HG03432 (cell line): ENCODE measurements around the gene DNAJC13.
A peak's percentile ranks its signal among the peaks of the same experiment; 100 is the strongest.

Experiments
- ATAC-seq: cut with Tn5 transposase; IDR thresholded peaks from one replicate; pipeline ENCODE4 v1.9.1; 2021; ENCODE audit warnings: mild to moderate bottlenecking, moderate library complexity; ENCODE audit not compliant: unreplicated experiment

The DNAJC13 gene

DNA sequence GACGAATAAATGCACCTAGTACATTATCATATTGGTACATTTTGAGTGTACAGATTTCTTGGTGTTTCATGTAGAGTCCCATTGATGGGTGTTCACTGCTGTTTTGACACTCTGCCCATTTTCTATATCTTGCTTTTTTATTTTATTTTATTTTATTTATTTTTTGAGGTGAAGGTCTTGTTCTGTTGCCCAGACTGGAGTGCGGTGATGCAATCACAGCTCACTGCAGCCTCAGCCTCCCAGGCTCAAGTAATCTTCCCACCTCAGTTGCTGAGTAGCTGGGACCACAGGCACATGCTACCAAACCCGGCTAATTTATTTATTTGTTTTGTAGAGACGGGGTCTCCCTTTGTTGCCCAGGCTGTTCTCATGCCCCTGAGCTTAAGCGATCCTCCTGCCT is 44.2 kb downstream of the DNAJC13 start:
- no peak for ATAC-seq

DNA sequence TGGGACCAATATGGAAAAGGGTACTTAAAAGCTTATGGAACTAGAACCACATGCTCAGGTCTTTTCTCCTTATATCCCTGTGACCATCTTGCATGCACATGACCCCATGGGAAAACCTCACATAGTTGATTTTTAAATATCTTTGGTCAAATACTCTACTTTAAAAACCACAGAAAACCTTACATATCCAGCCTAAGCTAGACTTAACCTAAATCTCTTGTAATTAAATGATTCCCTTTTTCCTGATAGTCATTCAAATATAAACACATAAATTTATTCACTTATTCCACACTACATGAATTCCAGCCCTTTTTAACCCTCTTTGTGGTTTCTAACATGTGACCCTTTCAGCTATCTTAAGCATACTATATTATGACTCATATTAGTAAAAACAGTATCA is 46.8 kb downstream of the DNAJC13 start:
- no peak for ATAC-seq

DNA sequence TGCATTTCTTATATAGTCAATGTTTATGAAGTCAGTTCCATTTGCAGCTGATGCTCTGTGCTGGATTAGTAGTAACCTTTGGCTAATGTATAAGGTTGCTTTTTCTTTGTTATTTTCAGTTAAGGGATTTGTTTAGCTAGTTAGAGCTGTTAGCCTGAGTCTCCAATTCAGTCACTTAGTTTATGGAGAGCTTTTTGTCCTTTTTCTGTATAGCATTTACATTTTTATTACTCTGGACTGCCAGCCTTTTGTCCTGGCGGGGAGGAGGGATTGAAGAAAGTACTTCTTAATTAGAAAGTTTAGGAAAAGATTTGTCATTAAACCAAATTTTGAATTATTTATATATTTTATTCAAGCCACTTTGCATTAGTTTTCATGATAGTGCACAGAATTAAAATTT is 52.0 kb downstream of the DNAJC13 start:
- ATAC-seq: no peak

DNA sequence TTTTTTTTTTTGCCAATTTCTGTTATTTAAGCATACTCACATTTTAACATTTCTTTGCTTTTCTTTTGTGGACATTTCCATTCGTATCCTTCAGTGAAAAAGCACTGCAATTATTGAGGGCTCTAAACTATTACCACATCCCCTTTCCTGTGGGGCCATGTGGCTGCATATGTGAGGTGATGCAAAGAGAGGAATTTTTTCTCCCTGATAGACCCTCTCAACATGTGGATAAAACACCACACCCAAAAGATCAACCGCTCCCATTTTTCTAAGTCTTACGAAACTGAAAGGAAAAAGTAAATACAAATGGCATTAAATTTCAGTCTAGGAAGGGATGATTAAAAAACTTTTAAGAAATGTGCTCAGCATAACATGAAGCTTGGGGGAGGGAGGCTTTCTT is 68.8 kb downstream of the DNAJC13 start:
- no peak for ATAC-seq

DNA sequence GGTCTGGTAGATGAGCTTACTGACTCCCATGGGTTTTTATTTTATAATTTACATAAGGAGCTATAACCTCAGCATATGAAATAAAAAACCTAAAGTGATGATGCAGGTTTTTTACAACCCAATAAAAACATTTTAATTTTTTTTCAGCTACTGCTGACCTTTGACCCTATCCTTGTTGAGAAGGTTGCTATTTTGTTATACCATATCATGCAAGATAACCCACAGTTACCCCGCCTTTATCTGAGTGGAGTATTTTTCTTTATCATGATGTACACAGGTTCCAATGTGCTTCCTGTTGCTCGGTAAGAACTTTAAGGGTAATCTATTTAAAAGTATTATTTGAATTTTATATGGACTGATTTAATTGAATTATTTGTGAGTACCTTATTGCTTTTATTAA is 70.8 kb downstream of the DNAJC13 start:
- no peak for ATAC-seq

DNA sequence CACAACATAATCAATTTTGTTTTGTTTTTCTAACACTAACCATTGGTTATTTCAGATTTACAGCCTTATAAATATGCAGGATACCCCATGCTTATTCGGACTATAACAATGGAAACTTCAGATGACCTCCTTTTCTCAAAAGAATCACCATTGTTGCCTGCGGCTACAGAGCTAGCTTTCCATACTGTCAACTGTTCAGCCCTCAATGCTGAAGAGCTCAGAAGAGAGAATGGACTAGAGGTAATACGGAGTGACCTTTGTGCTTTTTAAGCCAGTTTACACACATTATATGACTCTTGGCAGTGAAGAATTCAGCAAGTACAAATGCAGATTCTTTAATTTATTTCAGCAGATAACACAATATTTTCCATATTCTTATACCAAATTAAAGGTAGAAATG is 81.8 kb downstream of the DNAJC13 start:
- no peak for ATAC-seq

DNA sequence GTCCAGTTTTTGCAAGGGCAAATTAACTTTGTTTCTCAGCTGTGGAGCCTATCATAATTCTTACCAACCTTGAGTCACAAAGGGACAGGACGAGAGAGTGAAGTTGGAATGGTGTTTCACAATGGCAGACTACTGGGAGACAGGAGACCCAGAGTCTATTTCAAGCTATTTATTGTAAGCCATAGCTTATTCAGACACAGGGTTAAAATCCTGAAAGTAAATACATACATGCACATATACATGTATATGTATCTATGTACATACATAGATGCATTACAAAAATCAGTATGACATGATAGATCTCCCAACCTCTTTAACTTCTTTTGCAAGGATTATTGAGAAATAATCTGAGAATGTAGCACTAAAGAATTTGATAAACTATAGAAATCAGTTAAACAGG is 86.3 kb downstream of the DNAJC13 start:
- no peak for ATAC-seq

DNA sequence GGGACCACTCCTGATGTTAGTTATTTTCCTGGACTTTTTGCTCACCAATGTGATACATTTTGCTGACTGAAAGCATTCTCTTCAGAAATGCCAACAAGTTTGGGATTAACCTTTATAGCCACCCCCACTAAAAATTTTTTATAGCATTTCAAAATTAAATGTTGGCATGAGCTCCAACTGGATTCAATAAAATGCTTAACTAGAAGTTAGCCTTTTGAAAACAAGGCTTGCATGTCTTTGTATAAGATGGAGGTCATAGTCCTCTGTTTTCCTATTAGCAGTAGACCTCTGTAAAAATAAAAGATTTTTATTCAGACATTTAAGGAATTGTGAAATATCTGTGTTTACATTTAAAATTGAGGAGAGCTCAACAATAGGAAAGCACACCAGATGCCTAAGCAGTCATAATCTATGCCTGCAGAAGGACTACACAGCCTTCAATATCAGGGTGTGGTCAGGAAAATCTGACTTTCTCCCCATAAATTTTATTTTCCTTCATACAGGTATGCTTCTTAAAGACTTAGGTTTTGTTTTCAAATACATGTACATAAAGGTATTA is 87.2 kb downstream of the DNAJC13 start:
- ATAC-seq: no peak

DNA sequence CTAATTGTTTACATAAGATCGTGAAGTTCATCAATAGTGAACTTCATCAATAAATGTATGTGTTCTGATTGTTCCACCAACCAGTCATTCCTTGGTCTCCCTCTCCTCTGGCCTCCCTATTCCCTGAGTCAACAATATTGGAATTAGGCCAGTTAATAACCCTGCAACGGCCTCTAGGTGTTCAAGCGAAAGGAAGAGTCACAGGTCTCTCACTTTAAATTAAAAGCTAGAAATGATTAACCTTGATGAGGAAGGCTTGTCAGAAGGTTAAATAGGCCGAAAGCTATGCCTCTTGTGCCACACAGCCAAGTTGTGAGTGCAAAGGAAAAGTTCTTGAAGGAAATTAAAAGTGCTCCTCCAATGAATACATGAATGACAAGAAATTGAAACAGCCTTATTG is 90.4 kb downstream of the DNAJC13 start:
- no peak for ATAC-seq

DNA sequence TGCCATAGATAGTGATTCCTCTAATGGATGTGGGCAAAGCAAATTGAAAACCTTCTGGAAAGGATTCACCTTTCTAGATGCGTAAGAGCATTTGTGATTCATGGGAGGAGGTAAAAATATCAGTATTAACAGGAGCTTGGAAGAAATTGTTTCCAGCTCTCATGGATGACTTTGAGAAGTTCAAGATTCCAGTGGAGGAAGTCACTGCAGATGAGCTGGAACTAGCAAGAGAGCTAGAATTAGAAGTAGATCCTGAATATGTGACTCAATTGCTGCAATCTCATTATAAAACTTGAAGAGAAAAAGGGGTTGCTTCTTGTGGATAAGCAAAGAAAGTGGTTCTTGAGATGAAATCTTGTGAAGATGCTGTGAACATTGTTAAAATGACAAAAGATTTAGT is 91.8 kb downstream of the DNAJC13 start:
- ATAC-seq: no peak

DNA sequence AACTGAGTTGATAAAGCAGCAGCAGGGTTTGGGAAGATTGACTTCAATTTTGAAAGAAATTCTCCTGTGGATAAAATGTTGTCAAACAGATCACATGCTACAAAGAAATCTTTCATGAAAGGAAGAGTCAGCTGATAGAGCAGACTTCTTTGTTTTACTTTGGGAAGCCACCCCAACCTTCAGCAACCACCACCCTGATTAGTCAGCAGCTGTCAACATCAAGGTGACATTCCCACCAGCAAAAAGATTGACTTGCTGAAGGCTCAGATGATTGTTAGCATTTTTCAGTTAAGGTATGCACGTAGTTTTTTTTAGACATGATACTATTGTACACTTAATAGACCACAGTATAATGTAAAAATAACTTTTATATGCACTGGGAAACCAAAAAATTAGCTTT is 92.2 kb downstream of the DNAJC13 start:
- ATAC-seq: no peak

DNA sequence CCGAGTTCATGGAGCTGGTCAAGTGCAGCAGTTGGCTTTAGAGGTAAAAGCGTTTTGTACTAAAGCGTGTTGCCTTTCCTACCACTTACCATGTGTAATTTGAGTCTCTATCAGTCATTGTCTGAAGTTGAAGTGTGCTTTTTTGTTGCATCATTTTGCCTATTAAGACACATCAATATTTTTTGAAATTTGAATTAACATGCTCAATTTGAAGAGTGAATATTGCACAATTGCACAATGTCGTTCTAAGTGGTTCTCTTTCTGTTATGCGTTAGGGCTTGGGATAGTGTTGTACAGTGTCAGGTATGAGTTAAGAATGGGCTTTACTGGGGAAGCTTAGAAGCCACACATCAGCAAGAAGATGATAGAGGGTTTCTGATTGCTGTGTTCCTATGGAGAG is 95.8 kb downstream of the DNAJC13 start:
- ATAC-seq: no peak

DNA sequence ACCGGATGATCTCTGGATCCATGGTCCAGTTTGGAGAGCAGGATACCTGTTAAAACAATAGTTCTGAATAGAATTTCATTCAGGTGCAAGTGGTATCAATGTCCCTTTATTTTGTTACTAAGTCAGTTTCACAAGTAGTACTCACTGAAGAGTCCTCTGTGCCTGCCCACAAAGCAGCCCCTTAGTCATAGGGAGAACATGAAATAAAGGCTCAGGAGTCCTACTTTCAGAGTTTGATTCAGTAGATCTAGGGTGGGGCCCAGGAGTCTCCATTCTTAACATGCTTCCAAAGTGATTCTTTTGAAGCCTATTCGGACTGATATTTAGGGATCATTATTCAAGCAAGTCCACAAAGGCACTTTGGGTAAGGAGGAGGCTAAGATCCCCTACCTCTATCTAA is 100.0 kb downstream of the DNAJC13 start:
- ATAC-seq: no peak

DNA sequence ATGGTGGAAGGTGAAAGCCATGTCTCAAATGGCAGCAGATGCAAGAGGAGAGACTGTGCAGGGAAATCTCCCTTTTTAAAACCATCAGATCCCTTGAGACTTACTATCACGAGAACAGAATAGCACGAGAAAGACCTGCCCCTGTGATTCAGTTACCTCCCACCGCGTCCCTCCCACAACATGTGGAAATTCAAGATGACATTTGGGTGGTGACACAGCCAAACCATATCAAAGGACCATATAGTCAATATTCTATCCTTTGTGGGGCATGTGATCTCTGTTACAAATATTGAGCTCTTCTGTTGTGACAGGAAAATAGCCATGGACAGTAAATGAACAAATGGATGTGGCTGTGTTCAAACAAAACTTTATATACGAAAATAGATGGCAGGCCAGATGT is 102.6 kb downstream of the DNAJC13 start:
- no peak for ATAC-seq

DNA sequence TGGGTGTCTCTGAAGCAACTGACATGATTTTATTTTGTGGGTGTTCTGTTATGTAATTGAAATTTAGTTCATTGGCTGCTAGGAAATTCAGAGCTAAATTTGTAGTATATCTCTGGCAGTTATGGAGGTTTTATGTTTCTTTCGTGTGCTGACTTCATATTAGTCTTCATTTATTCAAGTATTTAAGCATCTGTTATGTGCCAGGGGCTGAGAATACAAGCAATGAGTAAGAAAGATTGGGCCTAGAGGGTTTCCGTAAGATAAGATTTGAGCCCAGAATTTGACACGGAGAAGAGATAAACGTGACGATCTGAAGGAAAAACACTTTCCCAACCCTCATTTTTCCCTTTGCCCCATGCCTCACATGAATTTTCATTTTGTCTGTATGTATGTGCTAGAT is 104.6 kb downstream of the DNAJC13 start:
- ATAC-seq: no peak

DNA sequence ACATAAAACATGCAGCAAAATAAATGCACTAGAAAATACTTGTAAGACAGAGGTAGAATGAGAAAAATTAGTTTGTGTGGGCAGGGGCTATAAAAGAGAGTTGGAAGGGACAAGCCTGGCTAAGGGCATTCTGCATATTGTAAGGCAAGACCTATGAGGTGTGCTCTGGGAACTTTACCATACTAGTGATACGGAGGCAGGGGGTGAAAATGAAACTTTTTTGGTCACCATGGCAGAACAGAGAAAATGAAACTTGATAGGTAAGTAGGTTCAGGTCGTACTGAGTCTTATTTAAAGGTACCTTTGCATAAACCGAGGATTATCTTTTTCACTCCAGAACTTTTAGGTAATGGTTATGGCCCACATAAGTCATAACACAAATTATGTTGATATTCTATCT is 105.1 kb downstream of the DNAJC13 start:
- no peak for ATAC-seq

DNA sequence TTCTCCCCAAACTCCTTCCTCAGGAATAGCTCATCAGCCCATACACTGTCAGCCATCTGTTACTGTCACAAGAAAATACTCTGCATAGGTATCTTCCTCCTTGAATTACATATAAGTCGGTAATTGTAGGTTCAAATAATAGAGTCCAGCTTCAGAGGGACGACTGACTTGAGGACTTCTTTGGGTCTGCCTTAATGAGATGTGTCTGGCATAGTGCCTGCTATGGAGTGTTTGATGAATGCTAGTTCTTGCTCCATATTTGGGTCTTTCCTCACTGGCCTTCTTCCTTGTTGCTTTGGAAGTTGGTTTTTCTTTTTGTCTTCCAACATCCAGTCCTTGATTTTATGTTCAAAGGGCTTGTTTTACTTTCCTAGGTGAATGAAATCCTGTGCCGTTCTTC is 113.3 kb downstream of the DNAJC13 start:
- ATAC-seq: no peak

DNA sequence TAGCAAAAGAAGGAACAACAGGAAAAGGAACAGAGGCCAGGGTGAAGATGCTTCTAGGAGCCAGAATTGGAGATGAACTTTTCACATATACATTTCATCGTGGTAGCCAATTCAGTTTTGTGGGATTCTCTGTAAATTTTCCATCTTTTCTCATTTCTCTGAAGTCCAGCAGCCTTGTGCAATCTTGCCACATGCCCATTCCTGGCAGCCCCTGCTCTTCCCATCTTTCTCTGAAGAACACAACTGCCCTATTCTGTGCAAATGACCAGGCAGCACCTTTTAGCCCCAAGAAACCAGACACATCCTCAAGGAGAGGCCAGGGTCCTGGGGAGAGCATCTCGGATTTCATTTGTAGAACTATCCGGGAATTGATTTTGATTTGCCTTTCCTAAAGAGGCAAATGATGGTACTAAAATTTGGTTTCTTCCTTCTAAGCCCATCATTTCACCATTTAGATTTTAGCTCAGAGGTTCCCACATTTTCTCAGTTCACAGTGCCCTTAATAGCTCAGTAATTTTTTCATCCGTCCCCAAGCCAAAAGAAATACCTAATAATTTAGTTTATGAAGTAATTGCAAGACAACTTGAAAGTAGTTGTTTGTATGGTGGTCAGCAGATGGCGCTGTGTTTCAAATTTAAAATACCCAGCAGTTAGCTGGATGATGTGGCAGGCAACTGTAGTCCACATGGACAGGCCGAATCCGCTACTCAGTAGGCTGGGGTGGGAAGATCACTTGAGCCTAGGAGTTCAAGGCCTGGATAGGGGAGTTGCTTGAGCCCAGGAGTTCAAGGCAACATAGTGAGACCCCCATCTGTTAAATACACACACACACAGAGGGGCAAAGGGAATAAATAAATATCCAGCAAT is 118.5 kb downstream of the DNAJC13 start:
- peak; percentile 67 for ATAC-seq

DNA sequence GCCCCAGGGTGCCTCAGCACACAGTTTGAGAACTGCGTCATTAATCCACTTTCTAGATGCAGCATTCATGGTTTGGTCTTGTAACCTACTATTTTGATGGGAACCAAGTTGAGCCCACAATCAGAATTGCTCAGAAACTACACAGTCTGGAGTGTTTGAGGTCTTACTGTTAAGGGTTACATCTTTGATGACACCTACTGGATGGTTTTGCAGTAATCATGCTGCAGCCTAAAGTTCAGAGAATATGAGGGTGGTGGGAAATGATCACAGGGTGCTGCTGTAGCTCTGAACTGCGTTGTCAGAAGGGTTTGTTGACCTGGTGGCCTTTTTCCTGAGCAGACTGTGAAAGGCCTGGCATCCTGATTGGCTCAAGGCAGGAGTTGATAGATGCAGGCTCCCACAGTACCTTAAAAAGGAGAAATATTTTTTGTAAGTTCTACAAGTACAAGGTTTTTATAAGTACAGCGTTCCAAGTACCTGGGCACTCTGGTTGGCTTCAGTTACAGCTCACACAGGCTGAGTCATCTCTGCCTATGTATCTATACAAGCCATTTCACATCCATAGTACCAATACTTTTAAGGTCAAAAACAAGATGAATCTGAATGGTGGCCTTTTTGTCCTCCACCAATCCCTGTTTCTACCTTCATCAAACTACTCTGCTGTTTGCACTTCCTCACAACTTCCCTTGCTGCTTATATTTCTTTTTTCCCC is 119.3 kb downstream of the DNAJC13 start:
- peak; percentile 16 for ATAC-seq

DNA sequence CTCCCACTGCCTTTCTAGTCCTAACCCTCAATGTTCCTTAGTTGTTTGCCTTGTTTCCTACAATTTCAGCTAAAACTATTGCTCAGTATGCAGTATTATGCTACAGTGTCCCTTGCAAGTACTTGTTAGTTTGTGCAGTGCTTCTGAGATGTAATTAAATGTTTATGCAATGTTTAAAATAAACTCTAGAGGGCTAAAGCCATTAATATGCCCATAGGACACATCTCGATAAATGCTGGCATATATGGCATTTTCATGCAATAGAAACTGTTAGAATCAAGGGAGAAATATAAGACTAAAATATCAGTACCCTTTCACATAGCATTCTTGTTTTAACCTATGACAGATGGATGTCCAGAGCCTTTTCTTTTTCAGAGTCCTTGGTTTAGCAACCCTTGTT is 120.0 kb downstream of the DNAJC13 start:
- ATAC-seq: no peak

DNA sequence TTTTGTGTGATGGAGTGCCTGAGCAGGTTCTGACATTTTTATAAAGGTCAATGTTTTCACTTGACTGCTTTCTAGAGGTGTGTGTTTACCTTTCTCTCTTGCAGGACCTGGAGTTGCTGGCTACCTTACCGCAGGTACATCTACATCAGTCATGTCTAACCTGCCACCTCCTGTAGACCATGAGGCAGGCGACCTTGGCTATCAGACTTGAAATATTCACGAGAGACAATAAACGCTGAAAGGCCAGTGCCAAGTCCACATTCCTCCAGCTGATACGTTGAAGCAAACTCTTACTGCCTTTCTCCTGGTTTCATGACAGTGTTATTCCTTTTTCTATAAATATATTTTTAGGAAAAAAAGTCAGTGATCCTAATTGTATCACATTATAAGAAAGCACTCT is 120.8 kb downstream of the DNAJC13 start:
- no peak for ATAC-seq

DNA sequence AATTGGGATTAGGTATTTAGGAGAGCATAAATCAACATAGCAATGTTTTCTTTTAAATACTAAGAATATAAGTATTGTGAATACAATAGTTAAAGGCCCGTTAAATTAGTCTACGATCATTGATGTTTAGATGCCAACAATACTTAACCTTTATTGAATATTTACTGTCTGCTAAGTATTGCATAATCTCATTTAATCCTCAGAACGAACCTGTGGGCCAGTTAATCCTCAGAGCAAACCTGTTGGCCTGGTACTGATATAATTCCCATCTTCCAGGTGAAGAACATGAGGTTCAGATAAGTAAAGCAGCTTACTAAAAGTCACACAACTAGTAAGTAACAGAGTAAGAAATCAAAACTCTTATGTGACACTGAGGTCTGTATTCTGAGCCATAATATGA is 122.4 kb downstream of the DNAJC13 start:
- no peak for ATAC-seq
